ENCODE measurements around the gene LTV1. TPM values are rescaled to one million over a fixed set of nuclear protein-coding genes. Genes with fewer than 3 reads are reported as not detected.
"Not testable (repeated sequence)": the region's sequence is repeated elsewhere in the genome, so short reads cannot be mapped to it uniquely, and the experiment has no call there.

LTV1 gene
- total and polyA plus RNA-seq, 12 donors, result 6.1 to 61.1 (median 18.6) TPM

DNA sequence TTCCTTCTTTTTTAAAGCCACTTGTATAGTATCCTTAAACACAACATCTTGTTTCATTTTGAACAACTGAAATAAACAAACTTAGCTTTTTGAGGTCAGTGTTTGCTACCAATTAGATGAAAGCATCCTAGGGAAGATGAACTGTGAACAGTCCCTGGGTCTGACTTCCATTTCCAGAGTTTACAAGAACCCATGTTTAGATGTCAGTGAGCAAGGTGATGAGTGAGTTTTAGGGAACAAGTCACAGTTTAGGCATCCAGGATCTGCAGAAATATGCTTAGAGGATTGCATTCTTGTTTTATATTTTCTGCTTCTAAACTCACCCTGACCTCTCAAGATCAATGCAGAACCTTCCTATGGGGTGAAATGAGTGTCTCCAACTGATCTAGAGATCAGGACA lies 24.1 kb downstream of the LTV1 start:
- H3K4me3 ChIP-seq, result no peak overlapping the region
- intact Hi-C loops (cut with DNase I), result no loop called here
- H3K27ac ChIP-seq, result no peak overlapping the region
- DNase-seq, result no peak
- no peaks in the 10 kb centered on the region for H3K9me3 ChIP-seq (replicated peaks in 1 of 3)
- H3K36me3 ChIP-seq (replicated peaks in 1 of 2), result peaks cover 0 to 16% of the 10 kb centered on the region in 2 donors
- H3K4me1 ChIP-seq (replicated peaks in 1 of 2), result no peaks in the 10 kb centered on the region
- no peaks in the 10 kb centered on the region for H3K27me3 ChIP-seq
- TF ChIP-seq CTCF (IDR thresholded peaks at IDR 0.05) (no peak), POLR2A (IDR thresholded peaks at IDR 0.05) (no peak)

GRCh38 chr6:143868808-143869207 lies 25.7 kb downstream of the LTV1 start:
- H3K4me3 ChIP-seq; H3K4me1 ChIP-seq (replicated peaks in 1 of 2); H3K9me3 ChIP-seq (replicated peaks in 1 of 3); H3K36me3 ChIP-seq (replicated peaks in 1 of 2); intact Hi-C loops (cut with DNase I); DNase-seq; H3K27me3 ChIP-seq; H3K27ac ChIP-seq: not testable (repeated sequence)
- WGBS, 4 donors, result 89 to 98% (median 96%) methylated on average over 3 of the region's 3 CpGs

DNA sequence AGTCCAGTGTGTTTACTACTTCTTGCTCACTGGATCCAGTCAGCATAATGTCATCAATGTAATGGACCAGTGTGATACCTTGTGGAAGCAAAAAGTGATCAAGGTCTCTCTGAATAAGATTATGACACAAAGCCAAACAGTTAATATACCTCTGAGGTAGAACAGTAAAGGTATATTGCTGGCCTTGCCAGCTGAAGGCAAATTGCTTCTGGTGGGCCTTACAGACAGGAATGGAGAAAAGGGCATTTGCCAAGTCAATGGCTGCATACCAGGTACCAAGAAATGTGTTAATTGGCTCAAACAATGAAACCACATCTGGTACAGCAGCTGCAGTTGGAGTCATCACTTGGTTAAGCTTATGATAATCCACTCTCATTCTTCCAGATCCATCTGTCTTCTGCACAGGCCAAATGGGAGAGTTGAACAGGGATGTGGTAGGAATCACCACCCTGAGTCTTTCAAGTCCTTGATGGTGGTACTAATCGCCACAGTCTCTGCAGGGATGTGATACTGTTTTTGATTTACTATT lies 28.1 kb downstream of the LTV1 start:
- H3K36me3 ChIP-seq (replicated peaks in 1 of 2); H3K4me3 ChIP-seq; H3K4me1 ChIP-seq (replicated peaks in 1 of 2); H3K27ac ChIP-seq; H3K9me3 ChIP-seq (replicated peaks in 1 of 3); H3K27me3 ChIP-seq; DNase-seq; intact Hi-C loops (cut with DNase I): not testable (repeated sequence)
- 86 to 96% (median 91%) methylated on average over 1 of the region's 1 CpG for WGBS, 4 donors

GRCh38 chr6:143872201-143872600 lies 29.1 kb downstream of the LTV1 start:
- H3K9me3 ChIP-seq (replicated peaks in 1 of 3), result no peaks in the 10 kb centered on the region
- H3K27ac ChIP-seq, result no peak overlapping the region
- H3K4me3 ChIP-seq, result no peak overlapping the region
- no peak for TF ChIP-seq POLR2A (IDR thresholded peaks at IDR 0.05)
- no peak for TF ChIP-seq CTCF (IDR thresholded peaks at IDR 0.05)
- 84 to 91% (median 89%) methylated on average over 2 of the region's 2 CpGs for WGBS, 4 donors
- intact Hi-C loops (cut with DNase I), result no loop called here
- DNase-seq, result no peak
- H3K27me3 ChIP-seq, result no peaks in the 10 kb centered on the region
- no peaks in the 10 kb centered on the region for H3K4me1 ChIP-seq (replicated peaks in 1 of 2)
- H3K36me3 ChIP-seq (replicated peaks in 1 of 2), result no peaks in the 10 kb centered on the region

- not testable (repeated sequence) for H3K27me3 ChIP-seq
Measured at GRCh38 chr6:143873600-143873999, 30.5 kb downstream of the LTV1 start.

GRCh38 chr6:143874503-143874902 lies 31.4 kb downstream of the LTV1 start:
- H3K27ac ChIP-seq; DNase-seq; intact Hi-C loops (cut with DNase I); H3K27me3 ChIP-seq; H3K9me3 ChIP-seq (replicated peaks in 1 of 3); H3K4me1 ChIP-seq (replicated peaks in 1 of 2); H3K4me3 ChIP-seq; H3K36me3 ChIP-seq (replicated peaks in 1 of 2): not testable (repeated sequence)

More at GRCh38 chr6:143873600-143873999, 30.5 kb downstream of the LTV1 start:
- H3K4me3 ChIP-seq; H3K4me1 ChIP-seq (replicated peaks in 1 of 2); H3K36me3 ChIP-seq (replicated peaks in 1 of 2); intact Hi-C loops (cut with DNase I); DNase-seq; H3K9me3 ChIP-seq (replicated peaks in 1 of 3); H3K27ac ChIP-seq: not testable (repeated sequence)
- 91 to 96% (median 94%) methylated on average over 3 to 4 of the region's 4 CpGs for WGBS, 4 donors
